ENCODE results near the gene LIMA1.

DNA sequence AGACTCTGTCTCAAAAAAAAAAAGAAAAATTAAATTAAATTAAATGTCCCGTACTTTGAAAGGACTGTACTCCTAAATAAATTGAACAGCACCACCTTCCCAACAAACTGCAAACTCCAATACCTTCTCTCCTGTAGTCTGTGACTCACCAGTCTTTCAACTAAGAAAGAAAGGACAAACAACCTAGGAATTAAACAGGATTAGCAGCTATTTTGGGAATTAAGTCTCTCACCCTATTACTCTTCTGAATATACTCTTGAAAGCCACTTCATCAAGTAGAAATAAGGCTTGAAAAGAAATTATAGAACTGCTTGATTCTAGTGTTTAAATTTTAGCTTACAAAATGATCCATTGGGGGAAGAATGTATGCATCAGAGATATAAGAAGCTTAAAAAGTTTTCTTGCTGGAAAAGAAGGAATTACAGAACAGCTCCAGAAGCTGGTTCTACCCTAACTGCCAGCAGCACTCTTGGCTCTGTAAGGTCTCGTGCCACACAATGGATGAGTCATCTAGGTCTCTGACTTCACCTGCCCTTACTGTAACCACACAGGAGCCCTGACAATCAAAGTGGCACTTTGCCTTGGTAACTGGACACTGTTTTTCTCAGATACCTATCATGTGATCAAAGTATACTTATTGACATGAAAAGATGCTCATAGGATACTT, 59.2 kb downstream of the LIMA1 start:
- TF ChIP-seq, protein P1, sequence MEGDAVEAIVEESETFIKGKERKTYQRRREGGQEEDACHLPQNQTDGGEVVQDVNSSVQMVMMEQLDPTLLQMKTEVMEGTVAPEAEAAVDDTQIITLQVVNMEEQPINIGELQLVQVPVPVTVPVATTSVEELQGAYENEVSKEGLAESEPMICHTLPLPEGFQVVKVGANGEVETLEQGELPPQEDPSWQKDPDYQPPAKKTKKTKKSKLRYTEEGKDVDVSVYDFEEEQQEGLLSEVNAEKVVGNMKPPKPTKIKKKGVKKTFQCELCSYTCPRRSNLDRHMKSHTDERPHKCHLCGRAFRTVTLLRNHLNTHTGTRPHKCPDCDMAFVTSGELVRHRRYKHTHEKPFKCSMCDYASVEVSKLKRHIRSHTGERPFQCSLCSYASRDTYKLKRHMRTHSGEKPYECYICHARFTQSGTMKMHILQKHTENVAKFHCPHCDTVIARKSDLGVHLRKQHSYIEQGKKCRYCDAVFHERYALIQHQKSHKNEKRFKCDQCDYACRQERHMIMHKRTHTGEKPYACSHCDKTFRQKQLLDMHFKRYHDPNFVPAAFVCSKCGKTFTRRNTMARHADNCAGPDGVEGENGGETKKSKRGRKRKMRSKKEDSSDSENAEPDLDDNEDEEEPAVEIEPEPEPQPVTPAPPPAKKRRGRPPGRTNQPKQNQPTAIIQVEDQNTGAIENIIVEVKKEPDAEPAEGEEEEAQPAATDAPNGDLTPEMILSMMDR (IDR thresholded peaks at IDR 0.05; ENCODE audit: insufficient read depth, low read length, poor library complexity, severe bottlenecking), result no peak
- no peak for TF ChIP-seq EZH2phosphoT487 (conservative IDR thresholded peaks at IDR 0.05; ENCODE audit: low read length)
